ENCODE data around the gene BRD7.

The BRD7 gene

DNA sequence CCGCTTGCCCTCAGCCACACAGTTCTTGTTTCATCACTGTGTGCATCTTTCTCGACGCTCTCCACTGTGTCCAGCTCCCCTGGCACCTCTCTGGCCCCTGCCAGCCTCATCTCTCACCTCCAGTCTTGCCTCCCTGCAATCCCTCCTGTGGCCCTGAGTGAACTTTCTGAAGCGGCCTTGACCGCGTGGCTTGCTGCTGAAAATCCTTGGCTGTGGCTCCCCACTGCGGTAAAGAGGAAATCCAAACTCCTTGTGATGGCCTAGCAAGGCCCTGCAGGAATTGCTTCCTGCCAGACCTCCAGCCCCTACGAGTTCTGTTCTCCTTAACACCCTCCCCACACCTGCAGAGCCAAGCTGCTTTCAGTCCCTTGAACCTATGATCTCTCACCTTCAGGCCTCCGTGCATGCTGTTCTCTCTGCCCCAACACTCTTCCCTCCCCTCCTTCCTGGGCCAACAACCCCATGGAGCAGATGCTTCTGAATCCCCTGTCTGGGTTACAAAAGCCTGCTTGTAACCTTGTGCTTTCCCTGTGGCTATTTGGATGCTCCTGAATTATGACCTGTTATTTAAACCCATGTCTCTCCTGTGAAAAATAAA is 33.6 kb upstream of the BRD7 start:
- no peak overlapping the region for H3K4me3 ChIP-seq (ENCODE audit: low read depth, low read length)
- TF ChIP-seq, protein P1, sequence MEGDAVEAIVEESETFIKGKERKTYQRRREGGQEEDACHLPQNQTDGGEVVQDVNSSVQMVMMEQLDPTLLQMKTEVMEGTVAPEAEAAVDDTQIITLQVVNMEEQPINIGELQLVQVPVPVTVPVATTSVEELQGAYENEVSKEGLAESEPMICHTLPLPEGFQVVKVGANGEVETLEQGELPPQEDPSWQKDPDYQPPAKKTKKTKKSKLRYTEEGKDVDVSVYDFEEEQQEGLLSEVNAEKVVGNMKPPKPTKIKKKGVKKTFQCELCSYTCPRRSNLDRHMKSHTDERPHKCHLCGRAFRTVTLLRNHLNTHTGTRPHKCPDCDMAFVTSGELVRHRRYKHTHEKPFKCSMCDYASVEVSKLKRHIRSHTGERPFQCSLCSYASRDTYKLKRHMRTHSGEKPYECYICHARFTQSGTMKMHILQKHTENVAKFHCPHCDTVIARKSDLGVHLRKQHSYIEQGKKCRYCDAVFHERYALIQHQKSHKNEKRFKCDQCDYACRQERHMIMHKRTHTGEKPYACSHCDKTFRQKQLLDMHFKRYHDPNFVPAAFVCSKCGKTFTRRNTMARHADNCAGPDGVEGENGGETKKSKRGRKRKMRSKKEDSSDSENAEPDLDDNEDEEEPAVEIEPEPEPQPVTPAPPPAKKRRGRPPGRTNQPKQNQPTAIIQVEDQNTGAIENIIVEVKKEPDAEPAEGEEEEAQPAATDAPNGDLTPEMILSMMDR (IDR thresholded peaks at IDR 0.05; ENCODE audit: borderline replicate concordance, insufficient read depth, low read depth, low read length): no peak

DNA sequence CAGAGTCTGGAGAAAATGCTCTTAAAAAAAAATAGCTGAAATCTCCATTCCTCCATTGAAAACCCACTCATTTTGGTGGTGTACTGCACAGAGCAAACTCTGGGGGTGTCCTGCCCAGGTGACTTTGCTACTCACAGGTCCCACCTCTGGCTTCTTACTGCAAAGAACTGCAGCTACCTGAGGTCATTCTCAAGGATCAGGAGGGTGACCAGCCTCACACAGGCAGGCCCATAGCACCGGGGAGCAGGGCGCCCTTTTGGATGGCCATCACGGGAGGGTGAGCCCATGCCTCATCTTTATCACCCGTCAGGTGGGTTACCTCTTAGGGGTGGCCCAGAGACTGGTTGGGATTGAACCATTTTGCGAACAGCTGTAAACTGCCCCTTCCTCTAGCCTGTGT is 32.6 kb upstream of the BRD7 start:
- TF ChIP-seq, protein P1 (IDR thresholded peaks at IDR 0.05; ENCODE audit: borderline replicate concordance, insufficient read depth, low read depth, low read length): no peak
- no peak overlapping the region for H3K4me3 ChIP-seq (ENCODE audit: low read depth, low read length)

DNA sequence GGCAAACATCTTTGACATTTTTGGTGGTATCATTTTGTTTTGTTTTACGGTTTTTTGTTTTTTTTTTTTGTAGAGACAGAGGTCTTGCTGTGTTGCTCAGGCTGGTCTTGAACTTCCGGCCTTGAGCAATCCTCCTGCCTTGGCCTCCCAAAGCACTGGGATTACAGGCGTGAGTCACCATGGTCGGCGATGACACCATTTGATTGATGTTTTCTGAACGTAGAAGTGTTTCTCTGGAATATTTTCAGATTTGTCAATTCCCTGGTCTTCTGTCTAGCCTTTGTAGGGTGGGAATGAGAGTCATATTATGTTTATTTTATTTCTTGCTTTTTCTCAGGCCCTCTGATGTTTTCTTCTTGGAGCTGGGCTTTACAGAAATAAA is 32.2 kb upstream of the BRD7 start:
- H3K4me3 ChIP-seq (ENCODE audit: low read depth, low read length): no peak overlapping the region
- TF ChIP-seq, protein P1 (IDR thresholded peaks at IDR 0.05; ENCODE audit: borderline replicate concordance, insufficient read depth, low read depth, low read length): no peak

DNA sequence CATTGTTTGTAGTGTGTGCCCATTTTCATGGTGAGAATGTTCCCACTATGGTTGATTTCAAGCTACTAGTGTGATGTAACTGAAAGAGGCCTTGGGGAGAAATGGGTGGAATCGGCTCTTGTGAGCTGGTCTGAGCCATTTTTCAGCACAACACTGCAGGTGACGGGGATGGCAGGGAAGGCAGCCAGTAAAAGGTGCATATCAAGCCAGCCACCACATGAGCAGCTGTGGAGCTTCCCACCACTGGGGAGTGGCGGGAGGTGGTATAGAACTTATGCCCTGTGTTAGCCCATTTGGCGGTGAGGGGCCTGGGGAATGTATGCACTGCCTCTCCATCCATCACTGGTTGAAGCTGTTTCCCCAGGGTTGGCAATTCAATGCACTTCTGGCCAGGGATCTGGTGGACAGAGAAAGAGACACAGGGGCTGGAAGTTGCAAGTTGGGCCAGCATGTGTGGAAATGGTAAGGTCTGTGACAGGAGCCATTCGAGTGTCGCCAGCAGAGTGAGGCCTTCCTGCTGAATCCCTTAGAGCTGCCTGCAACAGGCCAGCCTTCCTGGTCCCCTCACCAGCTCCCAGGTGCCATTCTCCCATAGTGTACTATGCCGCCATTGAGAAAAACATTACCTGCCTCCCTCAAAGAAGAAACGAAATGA is 31.7 kb upstream of the BRD7 start:
- no peak overlapping the region for H3K4me3 ChIP-seq (ENCODE audit: low read depth, low read length)
- TF ChIP-seq, protein P1 (IDR thresholded peaks at IDR 0.05; ENCODE audit: borderline replicate concordance, insufficient read depth, low read depth, low read length): no peak

DNA sequence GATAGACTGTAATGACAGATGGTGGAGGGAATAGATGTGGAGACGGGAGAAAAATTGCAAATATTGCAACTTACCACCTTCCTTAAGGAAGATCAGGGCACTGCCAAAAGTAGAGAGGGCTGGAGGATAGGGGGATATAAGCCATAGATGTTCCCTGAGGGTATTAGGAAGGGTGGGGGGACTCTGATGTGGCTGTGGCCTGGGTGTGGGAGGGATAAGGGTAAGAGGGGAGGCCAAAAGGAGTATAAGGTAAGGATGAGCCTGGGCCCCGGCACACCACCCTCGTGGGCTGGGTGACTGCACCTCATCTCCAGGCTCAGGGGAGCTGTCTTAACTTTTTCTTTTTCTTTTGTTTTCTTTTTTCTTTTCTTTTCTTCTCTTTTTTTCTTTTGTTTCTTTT is 30.6 kb upstream of the BRD7 start:
- TF ChIP-seq, protein P1 (IDR thresholded peaks at IDR 0.05; ENCODE audit: borderline replicate concordance, insufficient read depth, low read depth, low read length): no peak
- no peak overlapping the region for H3K4me3 ChIP-seq (ENCODE audit: low read depth, low read length)

DNA sequence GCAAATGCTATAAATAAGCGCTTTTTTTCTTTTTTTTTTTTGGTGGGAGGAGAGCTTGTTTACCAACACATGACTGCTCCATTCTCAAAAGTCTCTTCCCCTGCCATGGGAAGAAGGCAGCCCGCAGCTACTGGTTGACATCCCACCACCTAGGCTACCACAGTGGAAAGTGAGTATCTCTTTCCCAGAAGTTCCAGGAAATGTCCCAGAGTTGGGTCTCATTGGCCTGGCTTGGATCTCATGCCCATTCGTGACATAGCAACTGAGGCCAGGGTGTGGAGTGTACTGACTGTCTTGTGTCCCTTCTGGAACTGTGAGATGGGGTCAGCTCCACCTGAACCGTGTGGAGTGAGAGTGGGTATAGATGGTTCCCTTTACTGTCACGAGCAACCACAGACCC is 29.5 kb upstream of the BRD7 start:
- TF ChIP-seq, protein P1 (IDR thresholded peaks at IDR 0.05; ENCODE audit: borderline replicate concordance, insufficient read depth, low read depth, low read length): no peak
- H3K4me3 ChIP-seq (ENCODE audit: low read depth, low read length): no peak overlapping the region

Measured in GM12875 (cell line).